ENCODE measurements around the gene MYL6B.

DNA sequence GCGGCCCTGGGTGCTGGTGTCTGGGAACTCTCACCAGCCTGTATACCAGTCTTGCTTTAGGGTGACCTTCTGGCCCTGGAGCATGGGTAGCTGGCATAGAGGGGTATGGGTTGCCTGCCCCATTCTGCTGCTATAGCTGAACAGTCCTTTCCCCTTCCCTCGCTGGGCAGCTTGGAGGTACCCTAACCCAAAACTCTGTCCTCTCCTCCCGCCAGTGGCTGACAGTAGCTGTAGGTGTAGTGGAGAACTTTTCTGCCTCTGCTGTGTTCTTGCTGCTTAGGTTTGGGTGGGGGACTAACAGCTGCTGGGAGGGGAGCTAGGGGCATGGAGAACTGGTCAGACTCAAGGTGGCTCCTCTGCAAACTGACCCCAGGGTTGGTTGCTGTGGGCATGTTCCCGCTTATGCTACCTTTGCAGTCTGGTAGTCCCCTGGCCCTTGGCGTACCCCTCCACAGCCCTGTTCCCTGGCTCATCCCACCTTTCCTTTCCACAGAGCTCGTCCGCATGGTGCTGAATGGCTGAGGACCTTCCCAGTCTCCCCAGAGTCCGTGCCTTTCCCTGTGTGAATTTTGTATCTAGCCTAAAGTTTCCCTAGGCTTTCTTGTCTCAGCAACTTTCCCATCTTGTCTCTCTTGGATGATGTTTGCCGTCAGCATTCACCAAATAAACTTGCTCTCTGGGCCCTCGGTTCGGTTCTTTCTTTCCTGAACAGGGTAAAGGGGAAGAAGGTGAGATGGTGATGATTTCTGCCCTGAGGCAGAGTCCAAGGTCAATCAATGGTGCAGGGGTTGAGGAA lies 8.7 kb downstream of the MYL6B start:
- TF ChIP-seq CTCF (IDR thresholded peaks at IDR 0.05) = no peak
- no peak for TF ChIP-seq POLR2A (IDR thresholded peaks at IDR 0.05)
- TF ChIP-seq EP300 (IDR thresholded peaks at IDR 0.05) = no peak

Data from tibial nerve (tissue), 4 donors.